GM23248 (cell line): ENCODE data around the gene SCYL1. TPM values are rescaled to one million over a fixed set of nuclear protein-coding genes. Genes with fewer than 3 reads are reported as not detected.

Experiments
- DNase-seq: peaks from one replicate; pipeline ENCODE4 v3.0.0-alpha.2; 2015
- H2AFZ ChIP-seq: fragments of 200-600 bp; sonication (generic); 2 replicates; pipeline ENCODE4 v1.6.1; 2016; ENCODE audit warnings: antibody characterized with exemption
- H3F3A ChIP-seq: fragments of 200-600 bp; sonication (generic); 2 replicates; pipeline ENCODE4 v1.6.1; 2016; ENCODE audit warnings: mild to moderate bottlenecking, antibody characterized with exemption, mixed run types; ENCODE audit not compliant: insufficient read depth
- H3K27ac ChIP-seq: fragments of 200-600 bp; sonication (generic); 2 replicates; pipeline ENCODE4 v1.5.1; 2016; ENCODE audit warnings: mild to moderate bottlenecking
- H3K27me3 ChIP-seq: fragments of 200-600 bp; sonication (generic); replicated peaks from 2 replicates; pipeline ENCODE4 v1.6.1; 2016; ENCODE audit warnings: mild to moderate bottlenecking; ENCODE audit not compliant: insufficient read depth
- H3K36me3 ChIP-seq: fragments of 200-600 bp; sonication (generic); 2 replicates; pipeline ENCODE4 v1.6.1; 2016; ENCODE audit warnings: low read depth, mild to moderate bottlenecking
- H3K4me1 ChIP-seq: fragments of 200-600 bp; sonication (generic); 2 replicates; pipeline ENCODE4 v1.6.1; 2016; ENCODE audit warnings: mild to moderate bottlenecking; ENCODE audit not compliant: insufficient read depth
- H3K4me2 ChIP-seq: fragments of 200-600 bp; sonication (generic); one replicate; pipeline ENCODE4 v1.6.1; 2016; ENCODE audit warnings: mild to moderate bottlenecking; ENCODE audit not compliant: unreplicated experiment
- H3K4me3 ChIP-seq: fragments of 200-600 bp; sonication (generic); 2 replicates; pipeline ENCODE4 v1.5.1; 2016; ENCODE audit warnings: mild to moderate bottlenecking
- H3K79me2 ChIP-seq: fragments of 200-600 bp; sonication (generic); 2 replicates; pipeline ENCODE4 v1.6.1; 2016; ENCODE audit warnings: mild to moderate bottlenecking; ENCODE audit not compliant: insufficient read depth
- H3K9ac ChIP-seq: fragments of 200-600 bp; sonication (generic); 2 replicates; pipeline ENCODE4 v1.6.1; 2016; ENCODE audit warnings: mild to moderate bottlenecking
- H3K9me2 ChIP-seq: fragments of 200-600 bp; sonication (generic); 2 replicates; pipeline ENCODE4 v1.6.1; 2016; ENCODE audit warnings: mixed run types, mild to moderate bottlenecking, moderate library complexity; ENCODE audit not compliant: insufficient read depth
- H3K9me3 ChIP-seq: fragments of 200-600 bp; sonication (generic); one replicate; pipeline ENCODE4 v1.6.1; 2017; ENCODE audit warnings: low read depth
- H4K20me1 ChIP-seq: fragments of 200-600 bp; sonication (generic); 2 replicates; pipeline ENCODE4 v1.6.0; 2016; ENCODE audit not compliant: insufficient read depth
- EZH2 ChIP-seq: fragments of 200-600 bp; sonication (generic); IDR thresholded peaks from 2 replicates; pipeline ENCODE4 v1.6.1; 2018; ENCODE audit warnings: antibody characterized with exemption, mild to moderate bottlenecking; ENCODE audit not compliant: insufficient read depth, poor library complexity, severe bottlenecking
- EZH2phosphoT487 ChIP-seq: fragments of 200-600 bp; sonication (generic); IDR thresholded peaks from 2 replicates; pipeline ENCODE4 v1.6.1; 2018; ENCODE audit warnings: antibody characterized with exemption, moderate library complexity, mild to moderate bottlenecking, low read depth; ENCODE audit not compliant: insufficient read depth
- WGBS, 2 experiments: methylation state at CpG; one replicate each; pipeline ENCODE4 v1.1.6; 2015 to 2017; ENCODE audit warnings: low lambda C conversion rate in 2 of 2, low coverage in 1 of 2; ENCODE audit errors: missing lambda C conversion rate in 2 of 2; 5-methylcytosine and 5-hydroxymethylcytosine counted together
- in situ Hi-C: fragments of 300-500 bp; cut with MboI; formaldehyde crosslinking; loops from 2 replicates; pipeline ENCODE4 v1.15.0; 2020
- polyA plus RNA-seq: library from polyadenylated mRNA; unstranded; fragments of >200 nt; fragmentation: Nextera tagmentation; extraction: Ambion mirVana; gene quantifications from 2 replicates; pipeline ENCODE4 v1.2.1, GENCODE V29; 2016
- total RNA-seq: library from RNA; depleted of rRNA; stranded (reverse); fragments of >200 nt; shearing (Covaris generic); gene quantifications from 2 replicates; pipeline ENCODE4 v1.2.3, GENCODE V29; 2014

Gene SCYL1
- total and polyA plus RNA-seq, 2 experiments from 2014 or later = 90.7 to 115 TPM

- Histone ChIP-seq H3K36me3 (peaks cover 6% of the 10 kb centered on the region; the same call in 1 of the 2 replicates), H3F3A (peaks cover 10% of the 10 kb centered on the region), H3K9ac (no peak overlapping the region), H3K9me3 (no peaks in the 10 kb centered on the region), H2AFZ (no peak overlapping the region), H3K4me2 (no peak overlapping the region), H4K20me1 (no peaks in the 10 kb centered on the region), H3K4me1 (peaks cover 14% of the 10 kb centered on the region), H3K4me3 (no peak overlapping the region), H3K27me3 (no peaks in the 10 kb centered on the region), H3K27ac (no peak overlapping the region), H3K9me2 (no peaks in the 10 kb centered on the region), H3K79me2 (peaks cover 31% of the 10 kb centered on the region)
- no peak for DNase-seq
- no peak for TF ChIP-seq EZH2phosphoT487
- TF ChIP-seq EZH2 = no peak
- in situ Hi-C loops = no loop called here
- WGBS, 2 experiments = 93 to 100% methylated on average over 2 to 4 of the region's 4 CpGs
Observed at GRCh38 chr11:65579291-65579690, 54.4 kb downstream of the SCYL1 start.

- DNase-seq = no peak
- H3K36me3 ChIP-seq = peaks cover 6% of the 10 kb centered on the region; the same call in 1 of the 2 replicates
Observed at GRCh38 chr11:65580031-65580692, 55.3 kb downstream of the SCYL1 start.

GRCh38 chr11:65580756-65581155 lies 55.9 kb downstream of the SCYL1 start:
- H3F3A ChIP-seq = no peaks in the 10 kb centered on the region
- H3K27me3 ChIP-seq = no peaks in the 10 kb centered on the region
- DNase-seq = no peak
- peaks cover 31% of the 10 kb centered on the region for H3K79me2 ChIP-seq
- H3K36me3 ChIP-seq = peaks cover 6% of the 10 kb centered on the region; the same call in 1 of the 2 replicates
- WGBS, 2 experiments = 90 to 94% methylated on average over 8 of the region's 8 CpGs
- H4K20me1 ChIP-seq = no peaks in the 10 kb centered on the region
- in situ Hi-C loops = no loop called here
- no peak overlapping the region for H2AFZ ChIP-seq
- H3K4me3 ChIP-seq = no peak overlapping the region
- H3K9me3 ChIP-seq = no peaks in the 10 kb centered on the region
- peaks cover 6% of the 10 kb centered on the region for H3K4me1 ChIP-seq
- no peak overlapping the region for H3K27ac ChIP-seq
- H3K9ac ChIP-seq = no peak overlapping the region
- H3K9me2 ChIP-seq = no peaks in the 10 kb centered on the region
- TF ChIP-seq EZH2 (no peak), EZH2phosphoT487 (no peak)
- no peak overlapping the region for H3K4me2 ChIP-seq

More at GRCh38 chr11:65580031-65580692, 55.3 kb downstream of the SCYL1 start:
- WGBS, 2 experiments = 88 to 93% methylated on average over 16 to 19 of the region's 19 CpGs
- no peak overlapping the region for H3K27ac ChIP-seq
- no peak overlapping the region for H3K4me2 ChIP-seq
- TF ChIP-seq EZH2phosphoT487 (no peak), EZH2 (no peak)
- H3K9me2 ChIP-seq = no peaks in the 10 kb centered on the region
- peaks cover 31% of the 10 kb centered on the region for H3K79me2 ChIP-seq
- H2AFZ ChIP-seq = no peak overlapping the region
- no peaks in the 10 kb centered on the region for H3K27me3 ChIP-seq
- H4K20me1 ChIP-seq = no peaks in the 10 kb centered on the region
- H3K9ac ChIP-seq = no peak overlapping the region
- peaks cover 4% of the 10 kb centered on the region for H3F3A ChIP-seq
- H3K9me3 ChIP-seq = no peaks in the 10 kb centered on the region
- H3K4me3 ChIP-seq = no peak overlapping the region
- peaks cover 9% of the 10 kb centered on the region for H3K4me1 ChIP-seq
- in situ Hi-C loops = no loop called here

- in situ Hi-C loops = no loop called here
- Histone ChIP-seq H3K36me3 (peaks cover 6% of the 10 kb centered on the region; the same call in 1 of the 2 replicates), H3K4me3 (no peak overlapping the region), H3K9me2 (no peaks in the 10 kb centered on the region), H3K27me3 (no peaks in the 10 kb centered on the region), H3K27ac (no peak overlapping the region), H2AFZ (no peak overlapping the region), H3K4me2 (no peak overlapping the region), H3K79me2 (peaks cover 22% of the 10 kb centered on the region), H4K20me1 (no peaks in the 10 kb centered on the region), H3F3A (no peaks in the 10 kb centered on the region), H3K4me1 (peaks cover 3% of the 10 kb centered on the region), H3K9ac (no peak overlapping the region), H3K9me3 (no peaks in the 10 kb centered on the region)
- TF ChIP-seq EZH2phosphoT487 = no peak
- no peak for TF ChIP-seq EZH2
- no peak for DNase-seq
- WGBS, 2 experiments = 77 to 88% methylated on average over 3 of the region's 3 CpGs
Observed at GRCh38 chr11:65581928-65582327, 57.0 kb downstream of the SCYL1 start.

- Histone ChIP-seq H3K4me3 (no peak overlapping the region), H3K9ac (no peak overlapping the region), H3F3A (no peaks in the 10 kb centered on the region), H4K20me1 (no peaks in the 10 kb centered on the region), H3K79me2 (peaks cover 8% of the 10 kb centered on the region), H3K4me2 (no peak overlapping the region), H3K27ac (no peak overlapping the region), H3K9me2 (no peaks in the 10 kb centered on the region), H2AFZ (no peak overlapping the region), H3K36me3 (peaks cover 6% of the 10 kb centered on the region; the same call in 1 of the 2 replicates), H3K9me3 (no peaks in the 10 kb centered on the region), H3K4me1 (no peaks in the 10 kb centered on the region), H3K27me3 (no peaks in the 10 kb centered on the region)
- TF ChIP-seq EZH2 (no peak), EZH2phosphoT487 (no peak)
- WGBS, 2 experiments = 94 to 95% methylated on average over 10 of the region's 10 CpGs
- in situ Hi-C loops = no loop called here
- no peak for DNase-seq
Observed at GRCh38 chr11:65583589-65583988, 58.7 kb downstream of the SCYL1 start.
